EH (cell line): ENCODE measurements around the gene HPX.

Experiments used
- DNase-seq: peaks from one replicate; pipeline ENCODE4 v3.0.0-alpha.2; 2015; ENCODE audit warnings: low read depth

HPX gene

DNA sequence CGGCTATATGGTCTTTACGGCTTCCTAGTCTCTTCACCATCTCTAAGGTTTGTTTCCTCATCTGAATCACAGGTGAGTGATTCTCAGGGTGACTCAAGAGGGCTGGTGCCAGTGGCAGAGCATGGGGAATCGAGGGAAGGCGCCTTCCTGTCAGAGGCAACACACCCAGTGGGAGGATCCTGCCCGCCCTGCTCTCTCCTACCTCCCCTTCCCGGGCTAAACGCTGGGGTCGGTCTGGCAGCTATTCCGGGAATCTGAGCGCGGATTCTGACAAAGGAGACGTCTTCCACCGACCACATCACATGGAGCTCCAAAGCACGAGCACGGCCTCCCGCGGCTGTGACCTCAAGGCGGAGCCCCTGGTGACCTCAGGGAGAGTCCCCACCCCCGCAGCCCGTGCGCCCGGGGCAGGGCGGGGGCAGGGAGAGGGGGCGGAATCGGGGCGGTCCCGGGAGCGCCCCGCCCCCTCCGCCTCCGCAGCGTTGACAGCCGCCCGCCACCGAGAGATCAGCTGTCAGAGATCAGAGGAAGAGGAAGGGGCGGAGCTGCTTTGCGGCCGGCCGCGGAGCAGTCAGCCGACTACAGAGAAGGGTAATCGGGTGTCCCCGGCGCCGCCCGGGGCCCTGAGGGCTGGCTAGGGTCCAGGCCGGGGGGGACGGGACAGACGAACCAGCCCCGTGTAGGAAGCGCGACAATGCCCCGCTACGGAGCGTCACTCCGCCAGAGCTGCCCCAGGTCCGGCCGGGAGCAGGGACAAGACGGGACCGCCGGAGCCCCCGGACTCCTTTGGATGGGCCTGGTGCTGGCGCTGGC is 50.7 kb downstream of the HPX start, which contains the start of gene SMPD1:
SMPD1 (plus strand) TSS at position 570 of the 813 bp plus-strand sequence; CDS start at position 695, 125 bp downstream.
- peak; percentile 90 for DNase-seq

DNA sequence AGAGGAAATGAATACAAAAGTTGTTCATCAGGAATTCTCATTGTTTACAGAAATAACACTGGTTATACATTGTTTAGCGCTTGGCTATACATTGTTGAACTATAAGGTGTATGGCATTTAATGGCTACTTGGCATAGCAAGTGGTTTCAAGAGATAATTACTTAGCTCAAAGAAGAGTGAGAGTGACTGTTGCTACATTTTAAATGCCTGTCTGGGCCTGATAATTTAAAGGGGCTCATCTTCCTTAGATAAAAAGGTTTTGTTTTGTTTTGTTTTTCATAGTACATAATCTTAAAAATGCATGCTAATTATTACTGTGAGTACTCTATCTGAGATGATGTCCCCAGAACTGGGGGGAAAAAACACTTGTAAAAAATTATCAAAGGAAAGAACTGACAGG is 52.0 kb downstream of the HPX start:
- DNase-seq = no peak

- peak; percentile 55 for DNase-seq
Observed at GRCh38 chr11:6387811-6388599, 52.8 kb downstream of the HPX start.

DNA sequence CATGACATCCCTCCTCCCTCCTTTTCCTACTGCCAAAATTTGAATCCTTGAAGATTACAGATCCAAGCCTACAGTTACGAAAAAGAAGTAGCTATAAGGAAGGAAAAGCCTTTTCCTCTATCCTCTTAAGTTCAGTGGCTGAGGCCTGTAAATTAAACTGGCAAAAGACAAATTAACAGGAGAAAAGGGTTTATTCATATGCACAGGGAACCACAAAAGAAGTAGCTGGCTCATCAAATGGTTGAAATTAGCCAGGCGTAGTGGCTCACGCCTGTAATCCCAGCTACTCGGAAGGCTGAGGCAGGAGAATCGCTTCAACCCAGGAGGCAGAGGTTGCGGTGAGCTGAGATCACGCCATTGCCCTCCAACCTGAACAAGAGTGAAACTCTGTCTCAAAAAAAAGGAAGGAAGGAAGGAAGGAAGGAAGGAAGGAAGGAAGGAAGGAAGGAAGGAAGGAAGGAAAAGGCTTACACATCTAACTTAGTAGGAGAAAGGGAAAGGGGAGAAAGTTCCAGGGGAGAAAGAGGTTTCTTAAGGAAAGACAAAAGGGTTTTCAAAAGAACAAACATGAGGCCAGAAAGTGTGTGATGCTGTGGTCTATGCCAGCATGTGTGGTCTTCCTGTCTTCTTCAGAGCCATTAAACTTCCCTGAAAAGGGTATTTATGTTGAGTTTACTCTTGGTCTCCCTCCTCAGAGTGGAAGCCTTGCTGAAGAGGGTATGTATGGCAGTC is 55.6 kb downstream of the HPX start:
- no peak for DNase-seq
